ENCODE data around the gene CD82.

DNA sequence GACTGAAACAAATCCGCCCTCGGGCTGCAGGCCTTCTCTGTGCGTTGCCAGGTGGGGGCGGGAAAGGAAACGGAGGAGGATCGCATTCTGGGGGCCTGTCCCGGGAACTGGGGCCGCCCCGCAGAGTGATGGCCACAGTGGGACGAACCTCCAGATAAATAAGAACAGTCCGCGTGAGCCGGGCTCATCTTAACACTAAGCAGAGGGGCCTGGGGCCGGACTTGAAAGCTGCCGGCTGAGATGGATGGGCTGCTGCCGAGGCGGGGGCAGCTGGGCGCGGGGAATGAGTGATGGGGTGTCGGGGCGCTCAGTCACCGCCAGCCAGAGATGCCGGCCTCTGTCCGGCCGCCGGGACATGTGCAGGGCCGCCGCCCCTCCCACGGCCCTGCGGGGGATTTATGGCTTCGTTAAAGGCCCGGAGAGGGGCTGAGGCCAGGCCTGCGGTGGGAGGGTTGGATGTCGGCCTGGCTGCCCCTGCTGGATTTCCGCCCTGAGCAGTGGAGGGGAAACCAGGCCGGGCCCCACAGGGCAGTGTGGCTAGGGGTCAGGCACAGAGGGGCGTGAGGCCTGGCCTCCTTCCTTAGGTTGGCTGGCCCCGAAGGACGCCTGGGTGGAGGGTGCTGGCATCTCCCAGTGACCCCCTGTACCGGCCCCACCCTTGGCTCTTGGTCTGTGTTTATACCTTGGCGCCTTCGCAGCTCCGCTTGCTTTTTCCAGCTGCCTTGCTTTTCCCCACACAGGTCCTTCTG is 45.3 kb upstream of the CD82 start:
- TF ChIP-seq POLR2A (IDR thresholded peaks at IDR 0.05) (no peak), CTCF (IDR thresholded peaks at IDR 0.05) (no peak)
